Measurements from ENCODE around the gene RIN3.

DNA sequence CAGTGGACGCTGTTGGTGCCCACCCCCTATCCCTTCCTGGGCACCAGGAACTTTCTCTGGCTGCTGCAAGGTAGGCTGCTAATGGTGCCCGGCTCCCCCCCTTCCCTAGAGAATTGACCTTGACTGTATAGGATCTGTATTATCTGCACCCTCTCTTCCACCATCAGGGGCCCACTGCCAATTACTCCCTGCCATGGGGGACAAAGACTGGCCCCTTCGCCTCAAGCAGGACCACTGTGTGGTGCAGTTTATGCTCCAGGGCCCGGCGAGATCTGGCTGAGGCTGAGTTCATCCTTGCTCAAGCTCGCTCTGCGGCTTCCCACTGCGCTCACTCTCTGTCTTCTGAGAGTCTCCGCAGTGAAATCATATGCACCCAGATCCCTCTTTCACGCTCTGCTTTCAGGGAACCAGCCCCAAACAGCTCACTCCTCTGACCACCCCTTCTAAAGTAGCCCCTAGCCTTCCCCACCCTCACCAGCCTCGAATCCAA lies 139.6 kb downstream of the RIN3 start:
- TF ChIP-seq EZH2 (IDR thresholded peaks at IDR 0.05; ENCODE audit: borderline replicate concordance, low read length): no peak
- TF ChIP-seq, protein P1, sequence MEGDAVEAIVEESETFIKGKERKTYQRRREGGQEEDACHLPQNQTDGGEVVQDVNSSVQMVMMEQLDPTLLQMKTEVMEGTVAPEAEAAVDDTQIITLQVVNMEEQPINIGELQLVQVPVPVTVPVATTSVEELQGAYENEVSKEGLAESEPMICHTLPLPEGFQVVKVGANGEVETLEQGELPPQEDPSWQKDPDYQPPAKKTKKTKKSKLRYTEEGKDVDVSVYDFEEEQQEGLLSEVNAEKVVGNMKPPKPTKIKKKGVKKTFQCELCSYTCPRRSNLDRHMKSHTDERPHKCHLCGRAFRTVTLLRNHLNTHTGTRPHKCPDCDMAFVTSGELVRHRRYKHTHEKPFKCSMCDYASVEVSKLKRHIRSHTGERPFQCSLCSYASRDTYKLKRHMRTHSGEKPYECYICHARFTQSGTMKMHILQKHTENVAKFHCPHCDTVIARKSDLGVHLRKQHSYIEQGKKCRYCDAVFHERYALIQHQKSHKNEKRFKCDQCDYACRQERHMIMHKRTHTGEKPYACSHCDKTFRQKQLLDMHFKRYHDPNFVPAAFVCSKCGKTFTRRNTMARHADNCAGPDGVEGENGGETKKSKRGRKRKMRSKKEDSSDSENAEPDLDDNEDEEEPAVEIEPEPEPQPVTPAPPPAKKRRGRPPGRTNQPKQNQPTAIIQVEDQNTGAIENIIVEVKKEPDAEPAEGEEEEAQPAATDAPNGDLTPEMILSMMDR (conservative IDR thresholded peaks at IDR 0.05 in 1 of 2, IDR thresholded peaks at IDR 0.05 in 1 of 2; ENCODE audit: extremely low read depth in 1 of 2, insufficient read depth in 1 of 2, low read depth in 1 of 2, low read length in 2 of 2): no peak
